ENCODE results near the gene HAO2.

DNA sequence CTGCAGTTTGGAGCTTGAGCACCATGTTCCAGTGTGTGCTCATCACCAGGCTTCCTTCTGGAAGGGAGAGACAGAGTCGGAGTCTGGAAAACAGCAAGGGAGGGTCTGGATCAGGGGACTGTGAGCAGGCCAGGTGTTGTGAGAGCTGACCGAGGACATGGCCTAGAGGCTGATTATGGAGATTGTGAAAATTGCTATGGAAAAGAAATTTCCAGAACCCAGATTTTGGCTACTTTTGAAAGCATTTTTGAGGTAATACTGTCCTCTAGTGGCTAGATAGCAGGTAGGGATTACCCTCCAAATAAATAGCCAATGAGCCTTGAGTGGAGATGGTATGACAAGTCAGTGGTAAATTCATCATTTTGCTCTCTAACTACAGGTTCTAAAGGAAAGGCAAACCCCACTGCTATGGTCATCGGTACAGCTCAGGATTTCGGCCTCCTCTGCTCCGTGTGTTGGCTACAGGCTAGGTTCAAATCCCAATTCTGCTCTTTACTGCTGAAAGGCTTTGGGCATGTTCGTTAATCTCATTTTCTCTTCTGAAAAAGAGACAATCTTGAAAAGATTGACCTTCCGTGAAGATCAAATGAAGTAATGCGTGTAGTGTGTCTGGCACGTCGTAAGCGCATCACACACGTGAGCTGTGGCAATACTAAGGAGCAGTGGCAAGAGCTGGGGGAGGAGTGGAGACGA lies 1.0 kb upstream of the HAO2 start:
- no peak for TF ChIP-seq YY1 (IDR thresholded peaks at IDR 0.05; ENCODE audit: insufficient read depth, insufficient read length)
- no peak for TF ChIP-seq ZNF274 (IDR thresholded peaks at IDR 0.05; ENCODE audit: low read depth, low read length)
- TF ChIP-seq SUZ12 (IDR thresholded peaks at IDR 0.05; ENCODE audit: extremely low read depth, insufficient read depth, insufficient read length), result no peak
